Panc1 (cell line): ENCODE results near the gene NADSYN1.

ENCODE experiments used
- POLR2AphosphoS5 ChIP-seq: IDR thresholded peaks from 2 replicates; pipeline ENCODE4 v1.6.1; 2012; ENCODE audit warnings: mild to moderate bottlenecking, low read depth, low read length, moderate library complexity
- SIN3A ChIP-seq: IDR thresholded peaks from 2 replicates; pipeline ENCODE4 v1.6.1; 2012; ENCODE audit warnings: low read depth, mild to moderate bottlenecking, low read length, moderate library complexity, borderline replicate concordance; ENCODE audit not compliant: insufficient read depth
- TCF7L2 ChIP-seq: IDR thresholded peaks from 2 replicates; pipeline ENCODE4 v1.6.1; 2011; ENCODE audit warnings: mild to moderate bottlenecking, low read depth, low read length, inconsistent platforms
- TF ChIP-seq, protein P1 (sequence below): fragments of 450-650 bp; IDR thresholded peaks from 2 replicates; pipeline ENCODE4 v1.5.1; 2017; ENCODE audit warnings: mild to moderate bottlenecking
- TF ChIP-seq, protein P2 (sequence below), 2 experiments: IDR thresholded peaks; 2 replicates each; pipeline ENCODE4 v1.6.1; 2011 to 2012; ENCODE audit warnings: low read depth in 2 of 2, control low read depth in 1 of 2, low read length in 1 of 2, mild to moderate bottlenecking in 1 of 2, moderate library complexity in 1 of 2; ENCODE audit not compliant: insufficient read depth in 1 of 2

DNA sequence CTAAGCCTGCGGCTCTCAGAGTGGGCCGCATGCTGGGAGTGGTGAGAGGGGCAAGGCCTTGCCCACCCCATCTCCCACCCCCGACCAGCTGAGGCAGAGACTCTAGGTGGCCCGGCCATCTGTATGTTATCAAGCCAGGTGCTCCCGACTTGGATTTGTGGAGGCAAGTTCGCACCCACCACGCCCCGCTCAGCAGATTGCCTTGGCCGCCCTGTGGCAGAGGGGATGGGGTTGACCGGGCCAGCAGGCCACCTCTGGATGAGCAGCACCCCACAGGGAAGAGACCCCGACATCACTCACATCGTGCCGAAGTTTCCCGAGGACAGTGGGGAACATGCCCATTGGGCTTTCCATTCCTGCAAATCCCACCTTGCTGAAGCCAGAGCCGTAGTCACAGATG is 45.6 kb upstream of the NADSYN1 start:
- TF ChIP-seq, protein P1, sequence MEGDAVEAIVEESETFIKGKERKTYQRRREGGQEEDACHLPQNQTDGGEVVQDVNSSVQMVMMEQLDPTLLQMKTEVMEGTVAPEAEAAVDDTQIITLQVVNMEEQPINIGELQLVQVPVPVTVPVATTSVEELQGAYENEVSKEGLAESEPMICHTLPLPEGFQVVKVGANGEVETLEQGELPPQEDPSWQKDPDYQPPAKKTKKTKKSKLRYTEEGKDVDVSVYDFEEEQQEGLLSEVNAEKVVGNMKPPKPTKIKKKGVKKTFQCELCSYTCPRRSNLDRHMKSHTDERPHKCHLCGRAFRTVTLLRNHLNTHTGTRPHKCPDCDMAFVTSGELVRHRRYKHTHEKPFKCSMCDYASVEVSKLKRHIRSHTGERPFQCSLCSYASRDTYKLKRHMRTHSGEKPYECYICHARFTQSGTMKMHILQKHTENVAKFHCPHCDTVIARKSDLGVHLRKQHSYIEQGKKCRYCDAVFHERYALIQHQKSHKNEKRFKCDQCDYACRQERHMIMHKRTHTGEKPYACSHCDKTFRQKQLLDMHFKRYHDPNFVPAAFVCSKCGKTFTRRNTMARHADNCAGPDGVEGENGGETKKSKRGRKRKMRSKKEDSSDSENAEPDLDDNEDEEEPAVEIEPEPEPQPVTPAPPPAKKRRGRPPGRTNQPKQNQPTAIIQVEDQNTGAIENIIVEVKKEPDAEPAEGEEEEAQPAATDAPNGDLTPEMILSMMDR = no peak
- TF ChIP-seq POLR2AphosphoS5 (no peak), SIN3A (no peak), TCF7L2 (no peak)
- TF ChIP-seq, protein P2, sequence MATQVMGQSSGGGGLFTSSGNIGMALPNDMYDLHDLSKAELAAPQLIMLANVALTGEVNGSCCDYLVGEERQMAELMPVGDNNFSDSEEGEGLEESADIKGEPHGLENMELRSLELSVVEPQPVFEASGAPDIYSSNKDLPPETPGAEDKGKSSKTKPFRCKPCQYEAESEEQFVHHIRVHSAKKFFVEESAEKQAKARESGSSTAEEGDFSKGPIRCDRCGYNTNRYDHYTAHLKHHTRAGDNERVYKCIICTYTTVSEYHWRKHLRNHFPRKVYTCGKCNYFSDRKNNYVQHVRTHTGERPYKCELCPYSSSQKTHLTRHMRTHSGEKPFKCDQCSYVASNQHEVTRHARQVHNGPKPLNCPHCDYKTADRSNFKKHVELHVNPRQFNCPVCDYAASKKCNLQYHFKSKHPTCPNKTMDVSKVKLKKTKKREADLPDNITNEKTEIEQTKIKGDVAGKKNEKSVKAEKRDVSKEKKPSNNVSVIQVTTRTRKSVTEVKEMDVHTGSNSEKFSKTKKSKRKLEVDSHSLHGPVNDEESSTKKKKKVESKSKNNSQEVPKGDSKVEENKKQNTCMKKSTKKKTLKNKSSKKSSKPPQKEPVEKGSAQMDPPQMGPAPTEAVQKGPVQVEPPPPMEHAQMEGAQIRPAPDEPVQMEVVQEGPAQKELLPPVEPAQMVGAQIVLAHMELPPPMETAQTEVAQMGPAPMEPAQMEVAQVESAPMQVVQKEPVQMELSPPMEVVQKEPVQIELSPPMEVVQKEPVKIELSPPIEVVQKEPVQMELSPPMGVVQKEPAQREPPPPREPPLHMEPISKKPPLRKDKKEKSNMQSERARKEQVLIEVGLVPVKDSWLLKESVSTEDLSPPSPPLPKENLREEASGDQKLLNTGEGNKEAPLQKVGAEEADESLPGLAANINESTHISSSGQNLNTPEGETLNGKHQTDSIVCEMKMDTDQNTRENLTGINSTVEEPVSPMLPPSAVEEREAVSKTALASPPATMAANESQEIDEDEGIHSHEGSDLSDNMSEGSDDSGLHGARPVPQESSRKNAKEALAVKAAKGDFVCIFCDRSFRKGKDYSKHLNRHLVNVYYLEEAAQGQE (IDR thresholded peaks at IDR 0.05; ENCODE audit: insufficient read depth in 1 of 2, low read depth in 2 of 2, low read length in 1 of 2) = no peak
